GM18499 (cell line): ENCODE results near the gene GRXCR2.
"Not testable (repeated sequence)": the region's sequence is repeated elsewhere in the genome, so short reads cannot be mapped to it uniquely, and the experiment has no call there.

Source experiments
- ATAC-seq: cut with Tn5 transposase; IDR thresholded peaks from one replicate; pipeline ENCODE4 v1.9.1; 2021; ENCODE audit warnings: moderate number of reproducible peaks; ENCODE audit not compliant: insufficient read depth, unreplicated experiment

GRXCR2 gene

GRCh38 chr5:145872914-145873313 lies at the start of gene GRXCR2:
Gene GRXCR2, minus strand, starts transcription at chr5:145873014. Its CDS starts 46 bp downstream, at chr5:145872968.
- no peak for ATAC-seq

GRCh38 chr5:145922059-145922458 lies 49.2 kb upstream of the GRXCR2 start:
- no peak for ATAC-seq

- ATAC-seq: no peak
These were observed 48.4 kb upstream of the GRXCR2 start for GRCh38 chr5:145921211-145921610.

GRCh38 chr5:145920542-145921210 lies 47.9 kb upstream of the GRXCR2 start:
- ATAC-seq: no peak

- ATAC-seq: no peak
These were observed 46.6 kb upstream of the GRXCR2 start for GRCh38 chr5:145919413-145919812.

GRCh38 chr5:145918397-145918796 lies 45.6 kb upstream of the GRXCR2 start:
- no peak for ATAC-seq

- ATAC-seq: no peak
These were observed 44.5 kb upstream of the GRXCR2 start for GRCh38 chr5:145917288-145917687.

- no peak for ATAC-seq
These were observed 43.3 kb upstream of the GRXCR2 start for GRCh38 chr5:145915970-145916638.

GRCh38 chr5:145913701-145914100 lies 40.9 kb upstream of the GRXCR2 start:
- no peak for ATAC-seq

GRCh38 chr5:145912594-145912993 lies 39.8 kb upstream of the GRXCR2 start:
- no peak for ATAC-seq

GRCh38 chr5:145912019-145912418 lies 39.2 kb upstream of the GRXCR2 start:
- no peak for ATAC-seq

GRCh38 chr5:145911164-145911563 lies 38.4 kb upstream of the GRXCR2 start:
- ATAC-seq: no peak

GRCh38 chr5:145908206-145908960 lies 35.6 kb upstream of the GRXCR2 start:
- no peak for ATAC-seq

- no peak for ATAC-seq
These were observed 33.6 kb upstream of the GRXCR2 start for GRCh38 chr5:145906401-145906800.

- no peak for ATAC-seq
These were observed 31.9 kb upstream of the GRXCR2 start for GRCh38 chr5:145904743-145905142.

GRCh38 chr5:145903867-145904266 lies 31.1 kb upstream of the GRXCR2 start:
- ATAC-seq: no peak

- ATAC-seq: no peak
These were observed 30.3 kb upstream of the GRXCR2 start for GRCh38 chr5:145903113-145903512.

GRCh38 chr5:145902421-145902820 lies 29.6 kb upstream of the GRXCR2 start:
- ATAC-seq: no peak

GRCh38 chr5:145898171-145898570 lies 25.4 kb upstream of the GRXCR2 start:
- no peak for ATAC-seq

GRCh38 chr5:145891378-145891777 lies 18.6 kb upstream of the GRXCR2 start:
- ATAC-seq: not testable (repeated sequence)

- no peak for ATAC-seq
These were observed 16.8 kb upstream of the GRXCR2 start for GRCh38 chr5:145889611-145890010.
